HG03442 (cell line): Measurements from ENCODE around the gene LPP.

Experiments
- ATAC-seq: cut with Tn5 transposase; IDR thresholded peaks from one replicate; pipeline ENCODE4 v1.9.1; 2021; ENCODE audit warnings: mild to moderate bottlenecking, moderate library complexity; ENCODE audit not compliant: unreplicated experiment

Gene LPP

GRCh38 chr3:188530226-188530625 lies 376.3 kb downstream of the LPP start:
- no peak for ATAC-seq

- ATAC-seq = no peak
These were observed 377.3 kb downstream of the LPP start for GRCh38 chr3:188531210-188531609.

GRCh38 chr3:188533172-188533571 lies 379.2 kb downstream of the LPP start:
- ATAC-seq = no peak

GRCh38 chr3:188533612-188534357 lies 379.8 kb downstream of the LPP start:
- no peak for ATAC-seq

- no peak for ATAC-seq
These were observed 380.7 kb downstream of the LPP start for GRCh38 chr3:188534633-188535032.

GRCh38 chr3:188537606-188538005 lies 383.6 kb downstream of the LPP start:
- no peak for ATAC-seq

GRCh38 chr3:188539037-188539436 lies 385.1 kb downstream of the LPP start:
- ATAC-seq = no peak

- ATAC-seq = no peak
These were observed 385.8 kb downstream of the LPP start for GRCh38 chr3:188539631-188540194.

- ATAC-seq = no peak
These were observed 388.2 kb downstream of the LPP start for GRCh38 chr3:188542196-188542595.

- ATAC-seq = no peak
These were observed 390.1 kb downstream of the LPP start for GRCh38 chr3:188544012-188544411.

- ATAC-seq = no peak
These were observed 393.1 kb downstream of the LPP start for GRCh38 chr3:188546835-188547670.

GRCh38 chr3:188553569-188553968 lies 399.6 kb downstream of the LPP start:
- no peak for ATAC-seq

- no peak for ATAC-seq
These were observed 400.4 kb downstream of the LPP start for GRCh38 chr3:188554404-188554803.

GRCh38 chr3:188557235-188557634 lies 403.3 kb downstream of the LPP start:
- no peak for ATAC-seq

- no peak for ATAC-seq
These were observed 404.6 kb downstream of the LPP start for GRCh38 chr3:188558343-188559071.

GRCh38 chr3:188559072-188559429 lies 405.1 kb downstream of the LPP start:
- no peak for ATAC-seq

GRCh38 chr3:188559856-188560255 lies 405.9 kb downstream of the LPP start:
- no peak for ATAC-seq

GRCh38 chr3:188562144-188562543 lies 408.2 kb downstream of the LPP start:
- no peak for ATAC-seq

- ATAC-seq = no peak
These were observed 413.7 kb downstream of the LPP start for GRCh38 chr3:188567478-188568195.

GRCh38 chr3:188568736-188569135 lies 414.8 kb downstream of the LPP start:
- ATAC-seq = no peak
